Putamen (tissue), 1 donor: ENCODE data around the gene TCF7L2.
"Not testable (repeated sequence)": the region's sequence is repeated elsewhere in the genome, so short reads cannot be mapped to it uniquely, and the experiment has no call there.

Source experiments
- DNase-seq: peaks from one replicate; pipeline ENCODE4 v3.0.0-alpha.2; 2016; ENCODE audit warnings: low spot score

TCF7L2 gene

GRCh38 chr10:113095419-113096127 lies 145.5 kb downstream of the TCF7L2 start:
- no peak for DNase-seq

- no peak for DNase-seq
These were observed 146.3 kb downstream of the TCF7L2 start for GRCh38 chr10:113096128-113096996.

- DNase-seq = no peak
These were observed 147.0 kb downstream of the TCF7L2 start for GRCh38 chr10:113097036-113097435.

GRCh38 chr10:113099431-113100183 lies 149.6 kb downstream of the TCF7L2 start:
- no peak for DNase-seq

GRCh38 chr10:113100281-113100680 lies 150.2 kb downstream of the TCF7L2 start:
- DNase-seq = no peak

GRCh38 chr10:113103131-113103840 lies 153.2 kb downstream of the TCF7L2 start:
- no peak for DNase-seq

GRCh38 chr10:113104047-113104446 lies 154.0 kb downstream of the TCF7L2 start:
- DNase-seq = no peak

- no peak for DNase-seq
These were observed 158.3 kb downstream of the TCF7L2 start for GRCh38 chr10:113108194-113108835.

GRCh38 chr10:113108948-113109347 lies 158.9 kb downstream of the TCF7L2 start:
- no peak for DNase-seq

GRCh38 chr10:113109482-113109881 lies 159.4 kb downstream of the TCF7L2 start:
- not testable (repeated sequence) for DNase-seq

GRCh38 chr10:113111260-113111659 lies 161.2 kb downstream of the TCF7L2 start:
- no peak for DNase-seq

- no peak for DNase-seq
These were observed 162.1 kb downstream of the TCF7L2 start for GRCh38 chr10:113111900-113112853.

- no peak for DNase-seq
These were observed 163.2 kb downstream of the TCF7L2 start for GRCh38 chr10:113113241-113113640.

GRCh38 chr10:113113918-113114317 lies 163.9 kb downstream of the TCF7L2 start:
- no peak for DNase-seq

GRCh38 chr10:113115556-113115955 lies 165.5 kb downstream of the TCF7L2 start:
- DNase-seq = no peak

- no peak for DNase-seq
These were observed 168.8 kb downstream of the TCF7L2 start for GRCh38 chr10:113118882-113119281.

- DNase-seq = no peak
These were observed 169.8 kb downstream of the TCF7L2 start for GRCh38 chr10:113119801-113120200.

GRCh38 chr10:113121153-113121552 lies 171.1 kb downstream of the TCF7L2 start:
- no peak for DNase-seq

- DNase-seq = no peak
These were observed 172.9 kb downstream of the TCF7L2 start for GRCh38 chr10:113122947-113123346.

GRCh38 chr10:113124724-113125123 lies 174.7 kb downstream of the TCF7L2 start:
- DNase-seq = no peak
